D341Med (cell line): ENCODE data around the gene DRC7.

Source experiments
- DNase-seq: peaks from one replicate; pipeline ENCODE4 v3.0.0; 2012; ENCODE audit warnings: low spot score

Gene DRC7

GRCh38 chr16:57675741-57676551, 18.7 kb upstream of the DRC7 start:
- no peak for DNase-seq

- no peak for DNase-seq
Measured at GRCh38 chr16:57676553-57677085, 18.0 kb upstream of the DRC7 start.

GRCh38 chr16:57677622-57678369, 16.8 kb upstream of the DRC7 start:
- no peak for DNase-seq

GRCh38 chr16:57679016-57679415, 15.6 kb upstream of the DRC7 start:
- DNase-seq: no peak

GRCh38 chr16:57679767-57680482, 14.7 kb upstream of the DRC7 start:
- no peak for DNase-seq

GRCh38 chr16:57680842-57681375, 13.7 kb upstream of the DRC7 start:
- DNase-seq: no peak

GRCh38 chr16:57681950-57682728, 12.5 kb upstream of the DRC7 start:
- DNase-seq: no peak

- no peak for DNase-seq
Measured at GRCh38 chr16:57682809-57683635, 11.6 kb upstream of the DRC7 start.

GRCh38 chr16:57683636-57684545, 10.7 kb upstream of the DRC7 start:
- no peak for DNase-seq

GRCh38 chr16:57684626-57685358, 9.8 kb upstream of the DRC7 start:
- DNase-seq: no peak

GRCh38 chr16:57685633-57686032, 9.0 kb upstream of the DRC7 start:
- no peak for DNase-seq

GRCh38 chr16:57686577-57686976, 8.0 kb upstream of the DRC7 start:
- DNase-seq: no peak

- no peak for DNase-seq
Measured at GRCh38 chr16:57687363-57687929, 7.2 kb upstream of the DRC7 start.

- DNase-seq: no peak
Measured at GRCh38 chr16:57688487-57688986, 6.1 kb upstream of the DRC7 start.

GRCh38 chr16:57688987-57689761, 5.4 kb upstream of the DRC7 start:
- DNase-seq: no peak

GRCh38 chr16:57689762-57690558, 4.6 kb upstream of the DRC7 start:
- no peak for DNase-seq
